DOHH2 (cell line): Measurements from ENCODE around the gene MCF2L2.

Experiments
- CTCF ChIP-seq: fragments of 200-600 bp; sonication (generic); IDR thresholded peaks from one replicate; pipeline ENCODE4 v1.5.1; 2014; ENCODE audit warnings: antibody characterized with exemption, mild to moderate bottlenecking, low read depth, low read length; ENCODE audit not compliant: poor library complexity, severe bottlenecking
- EZH2phosphoT487 ChIP-seq: fragments of 200-600 bp; sonication (generic); IDR thresholded peaks from 2 replicates; pipeline ENCODE4 v1.6.1; 2017; ENCODE audit warnings: borderline replicate concordance, mild to moderate bottlenecking, antibody characterized with exemption, low read length, moderate library complexity, mixed read lengths

- TF ChIP-seq CTCF (no peak), EZH2phosphoT487 (no peak)
Measured at GRCh38 chr3:183327343-183327742, 101.1 kb downstream of the MCF2L2 start.
